NCI-H748 (cell line): ENCODE results near the gene RNF217.
"Not testable (repeated sequence)": the region's sequence is repeated elsewhere in the genome, so short reads cannot be mapped to it uniquely, and the experiment has no call there.

Experiments
- DNase-seq: peaks from one replicate; lab custom pipeline; 2025; ENCODE audit not compliant: unreplicated experiment; lab: John Stamatoyannopoulos, UW

Gene RNF217

DNA sequence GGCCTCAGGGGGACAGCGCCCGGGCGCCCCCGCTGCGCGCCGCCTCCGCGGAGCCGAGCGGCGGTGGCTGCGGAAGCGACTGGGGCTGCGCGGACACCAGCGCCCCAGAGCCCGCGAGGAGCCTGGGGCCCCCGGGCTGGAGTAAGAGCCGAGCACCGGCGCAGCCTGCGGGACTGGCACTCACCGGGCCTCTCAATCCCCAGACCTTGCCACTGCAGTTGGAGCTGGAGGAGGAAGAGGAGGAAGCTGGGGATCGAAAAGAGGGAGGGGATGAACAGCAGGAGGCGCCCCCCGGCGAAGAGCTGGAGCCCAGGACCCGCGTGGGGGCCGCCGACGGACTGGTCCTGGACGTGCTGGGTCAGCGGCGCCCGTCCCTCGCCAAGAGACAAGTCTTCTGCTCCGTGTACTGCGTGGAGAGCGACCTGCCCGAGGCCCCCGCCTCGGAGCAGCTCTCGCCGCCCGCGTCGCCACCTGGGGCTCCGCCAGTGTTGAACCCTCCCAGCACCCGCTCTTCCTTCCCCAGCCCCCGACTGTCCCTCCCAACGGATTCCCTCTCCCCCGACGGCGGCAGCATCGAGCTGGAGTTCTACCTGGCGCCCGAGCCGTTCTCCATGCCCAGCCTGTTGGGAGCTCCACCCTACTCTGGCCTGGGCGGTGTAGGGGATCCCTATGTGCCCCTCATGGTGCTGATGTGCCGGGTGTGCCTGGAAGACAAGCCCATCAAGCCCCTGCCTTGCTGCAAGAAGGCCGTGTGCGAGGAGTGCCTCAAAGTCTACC lies 590 bp downstream of the RNF217 start:
- DNase-seq: peak; percentile 62

DNA sequence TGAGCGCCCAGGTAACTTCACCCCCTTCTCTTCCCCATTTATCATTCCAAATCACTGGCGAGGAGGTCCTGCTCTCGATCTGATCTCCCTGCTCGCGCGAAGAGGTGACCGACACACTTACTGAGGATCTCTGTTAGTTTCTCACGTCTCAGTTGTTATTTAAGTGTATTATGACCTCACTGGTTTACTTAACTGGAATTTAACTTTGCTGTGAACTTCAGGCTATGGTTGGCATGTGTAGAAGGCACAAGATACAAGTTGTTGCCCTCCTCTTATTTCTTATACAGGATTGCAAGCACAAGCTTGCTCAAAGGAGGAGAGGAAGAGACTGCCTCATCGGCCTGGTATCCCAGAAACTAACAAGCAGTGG lies 1.2 kb downstream of the RNF217 start:
- DNase-seq: no peak

DNA sequence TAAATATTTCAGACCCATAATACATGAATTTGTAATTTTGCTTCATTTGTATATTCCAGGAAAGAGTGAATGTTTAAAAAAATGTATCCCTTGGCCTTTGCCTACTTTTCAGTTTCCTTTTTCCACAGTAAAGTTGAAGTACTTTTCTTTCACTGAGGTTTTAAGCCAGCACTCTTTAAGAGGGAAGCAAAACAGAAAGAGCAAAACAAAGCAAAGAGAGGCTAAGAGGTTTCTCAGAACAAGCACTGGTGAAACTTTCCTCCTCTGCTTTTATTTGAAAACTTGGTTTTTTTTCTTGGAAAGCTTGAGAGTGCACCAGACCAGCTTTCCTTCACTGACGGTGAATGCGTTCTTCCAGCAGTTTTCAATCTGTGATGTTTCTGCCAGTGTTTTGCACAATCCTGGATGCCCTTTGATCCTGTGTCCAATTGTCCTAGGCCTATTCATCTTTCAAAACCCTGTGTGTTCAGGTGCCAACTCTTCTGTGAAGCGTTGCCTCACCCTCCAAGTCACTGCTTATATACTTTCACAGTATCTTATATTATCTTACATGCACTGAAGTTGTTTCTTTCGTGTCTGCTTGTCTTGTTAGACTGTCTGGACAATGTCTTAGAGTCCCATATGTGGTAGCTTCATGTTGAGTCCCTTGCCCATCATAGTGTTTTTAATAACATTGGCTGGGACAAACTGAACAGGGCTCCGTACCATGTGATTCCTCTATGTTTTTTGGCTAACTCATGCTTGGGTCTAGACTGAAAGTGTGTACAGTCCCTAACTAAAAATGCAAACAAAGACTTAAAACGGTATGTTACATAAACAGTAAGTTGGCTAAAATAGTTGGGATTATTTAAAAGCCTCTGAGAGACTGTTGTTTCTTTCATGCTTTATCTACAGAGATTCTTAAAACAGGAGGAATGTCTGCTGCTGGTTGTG lies 1.9 kb downstream of the RNF217 start:
- DNase-seq: peak; percentile 14

DNA sequence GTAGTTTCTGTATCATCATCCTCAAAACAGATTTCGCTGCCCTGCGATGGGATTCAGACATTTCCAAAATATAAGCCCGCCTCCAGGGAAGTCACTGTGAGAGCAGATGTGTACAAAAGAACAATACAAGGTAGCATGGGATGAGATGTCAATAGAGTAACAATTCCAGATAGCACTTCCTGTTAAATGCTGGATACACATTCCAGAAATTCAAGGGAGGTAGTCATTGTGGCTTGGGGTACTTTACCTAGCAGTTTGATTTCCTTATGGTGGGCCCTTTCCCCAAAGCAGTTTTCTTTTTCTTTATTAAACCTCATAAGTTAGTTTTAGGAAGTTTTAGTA lies 2.5 kb downstream of the RNF217 start:
- peak; percentile 11 for DNase-seq

DNA sequence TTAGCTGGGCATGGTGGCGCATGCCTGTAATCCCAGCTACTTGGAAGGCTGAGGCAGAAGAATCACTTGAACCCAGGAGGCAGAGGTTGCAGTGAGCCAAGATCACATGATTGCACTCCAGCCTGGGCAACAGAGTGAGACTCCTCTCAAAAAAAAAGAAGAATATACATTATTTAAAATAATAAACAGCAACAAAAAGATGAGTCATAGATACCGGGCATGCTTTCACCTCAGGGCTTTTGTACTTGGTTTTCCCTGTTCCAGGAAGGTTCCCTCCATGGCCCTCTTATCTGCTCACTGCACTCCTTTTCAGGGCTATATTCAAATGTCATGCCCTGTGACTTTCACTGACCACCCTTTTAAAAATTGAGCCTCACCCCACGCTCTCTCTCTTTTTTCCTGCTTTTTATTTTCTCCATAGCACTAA lies 3.2 kb downstream of the RNF217 start:
- not testable (repeated sequence) for DNase-seq

DNA sequence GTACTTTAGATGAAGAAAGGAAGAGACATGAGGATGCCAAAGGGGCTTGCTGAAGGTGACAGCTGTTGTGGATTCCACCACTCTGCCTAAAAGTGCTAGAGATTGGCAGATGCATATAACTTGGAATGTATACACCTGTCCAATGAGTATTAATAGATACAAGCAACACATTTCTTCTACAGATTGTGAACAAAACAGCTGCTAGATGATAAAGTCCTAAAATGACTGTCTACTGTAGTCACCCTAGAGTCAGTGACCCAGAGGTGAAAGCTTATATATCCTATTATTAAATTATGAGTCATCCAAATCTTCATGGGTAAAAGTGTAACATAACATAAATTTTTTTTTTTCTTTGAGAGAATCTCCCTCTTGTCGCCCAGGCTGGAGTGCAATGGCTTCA lies 5.2 kb downstream of the RNF217 start:
- no peak for DNase-seq

DNA sequence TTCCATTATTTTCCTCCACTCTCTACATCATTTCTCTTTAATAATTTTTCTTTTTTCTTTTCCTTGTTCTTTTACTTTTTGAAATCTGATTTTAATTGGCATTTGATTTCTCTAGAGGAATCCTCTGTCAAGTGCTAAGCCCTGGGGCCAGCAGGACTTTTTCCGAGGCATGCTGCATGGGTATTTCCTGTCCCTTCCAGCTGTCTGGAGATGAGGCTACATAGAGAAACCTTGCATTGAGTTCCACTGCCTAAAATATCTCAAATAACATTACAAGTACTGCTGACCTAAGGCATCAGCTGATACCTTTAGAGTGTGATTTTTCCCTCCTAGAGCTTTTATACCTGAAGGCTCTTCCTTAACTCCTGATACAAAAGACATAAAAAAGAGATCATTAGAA lies 6.2 kb downstream of the RNF217 start:
- DNase-seq: no peak

DNA sequence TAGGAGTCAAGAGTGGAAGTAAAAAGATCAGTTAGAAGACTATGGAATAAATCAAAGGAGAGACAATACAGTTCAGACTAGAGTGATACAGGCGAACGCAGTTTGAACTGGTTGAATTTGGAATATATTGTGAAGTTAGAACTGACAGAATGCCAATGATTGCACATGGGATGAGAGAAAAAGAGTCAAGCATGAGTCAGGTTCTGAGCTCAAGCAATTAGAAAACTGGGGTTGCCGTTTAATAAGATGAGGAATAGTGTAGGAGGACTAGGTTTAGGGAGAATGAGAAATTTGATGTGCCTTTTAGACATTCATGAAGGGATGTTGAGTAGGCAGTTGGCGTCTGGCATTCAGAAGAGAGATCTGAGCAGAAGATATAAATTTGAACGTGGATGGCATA lies 8.0 kb downstream of the RNF217 start:
- DNase-seq: no peak

DNA sequence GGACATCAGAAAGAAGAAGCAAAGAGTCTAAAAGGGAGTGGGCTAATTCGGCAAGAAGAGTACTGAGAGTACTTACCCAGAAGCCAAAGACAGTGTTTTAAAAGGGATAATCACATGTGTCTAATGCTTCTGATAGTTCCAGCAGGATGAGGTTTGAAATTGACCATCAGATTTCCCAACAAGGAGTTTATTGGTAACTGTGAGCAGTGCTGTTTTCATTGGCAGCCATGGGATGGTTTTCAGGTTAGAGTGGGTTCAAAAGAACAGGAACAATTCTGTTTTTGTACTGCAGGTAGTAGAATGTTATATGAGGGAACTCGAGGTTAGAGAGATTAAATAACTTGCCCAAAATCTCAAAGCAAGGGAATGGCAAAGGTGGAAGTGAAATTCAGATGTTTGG lies 8.5 kb downstream of the RNF217 start:
- DNase-seq: no peak

DNA sequence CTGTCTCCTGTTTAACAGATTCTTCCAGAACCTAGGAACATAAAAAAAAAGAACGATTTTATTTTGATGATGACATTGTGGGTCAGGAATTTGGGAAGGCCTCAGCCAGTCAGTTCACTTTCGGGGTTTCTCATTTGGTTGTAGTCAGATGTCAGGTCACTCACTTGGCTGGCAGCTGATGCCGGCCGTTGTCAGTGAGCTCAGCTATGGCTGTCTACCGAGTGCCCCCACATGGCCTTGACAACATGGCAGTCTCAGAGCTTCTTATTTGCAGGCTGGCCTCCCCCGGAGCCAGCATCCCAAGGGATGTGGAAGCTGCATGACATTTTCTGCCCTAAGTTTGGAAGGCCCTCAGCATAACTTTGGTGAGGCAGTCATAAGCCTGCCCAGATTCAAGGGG lies 11.5 kb downstream of the RNF217 start:
- DNase-seq: peak; percentile 47

DNA sequence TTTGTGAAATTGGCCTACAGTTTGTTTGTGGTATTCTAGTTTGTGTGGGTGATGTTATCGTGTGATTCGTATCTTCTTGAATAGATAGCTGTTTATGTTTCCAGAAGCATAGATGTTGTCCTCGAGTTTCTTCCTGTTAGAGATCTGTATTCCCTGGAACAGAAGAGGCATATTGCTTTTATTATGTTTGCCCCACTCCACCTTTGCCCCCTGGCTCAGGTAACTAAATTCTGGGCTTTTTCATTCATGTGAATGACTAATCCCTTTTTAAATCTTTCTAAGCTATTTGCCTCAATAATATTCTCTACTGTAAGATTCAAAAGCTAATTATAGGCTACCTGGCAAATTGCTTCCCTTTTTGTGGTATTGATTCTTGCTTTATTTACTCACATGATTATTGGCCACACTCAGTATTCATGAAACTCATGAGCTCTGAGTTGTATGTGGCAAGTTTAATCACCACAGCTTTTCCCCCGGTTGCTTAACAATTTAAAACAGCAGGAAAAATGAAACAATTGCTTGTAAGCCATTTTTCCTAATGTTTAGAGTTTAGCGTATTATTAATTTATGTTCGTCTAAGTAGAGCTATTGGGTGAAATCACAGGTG lies 12.6 kb downstream of the RNF217 start:
- peak; percentile 95 for DNase-seq

DNA sequence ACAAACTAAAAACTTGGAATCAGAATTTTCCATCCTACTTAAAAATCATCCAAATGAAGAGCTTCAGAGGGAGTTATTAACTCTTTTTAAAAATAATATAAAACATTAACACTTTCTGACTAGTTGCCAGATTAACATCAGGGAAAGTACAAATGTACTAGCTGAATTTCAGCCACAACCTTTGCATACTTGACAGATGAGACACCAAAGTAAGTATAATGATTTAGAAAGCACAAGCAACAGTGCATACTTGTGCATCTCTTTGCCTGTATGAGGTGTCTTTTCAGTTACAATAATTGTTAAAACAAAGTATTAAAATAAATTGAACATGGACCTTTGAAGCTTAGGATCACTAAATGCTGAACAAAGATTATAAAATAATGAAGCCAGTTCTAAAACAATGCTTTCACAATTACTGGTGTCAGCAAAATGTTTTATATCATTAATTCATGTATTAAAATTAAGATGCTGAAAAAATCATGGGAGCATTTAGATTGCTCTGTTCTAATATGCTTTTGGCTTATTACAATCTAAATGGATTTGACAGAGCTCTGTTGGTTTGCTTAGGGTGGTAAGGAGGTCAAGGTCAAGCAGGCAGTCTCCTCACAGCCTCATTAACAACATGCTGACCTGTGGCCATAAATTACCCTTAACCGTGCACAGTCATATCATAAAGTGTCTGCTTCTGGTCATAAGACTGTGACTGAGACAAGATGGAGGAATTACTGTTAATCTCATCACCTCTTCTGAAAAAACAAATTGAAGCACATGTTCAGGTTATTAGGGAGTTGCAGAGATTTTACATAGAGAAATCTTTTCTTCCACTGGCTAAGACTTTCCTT lies 15.1 kb downstream of the RNF217 start:
- DNase-seq: no peak

DNA sequence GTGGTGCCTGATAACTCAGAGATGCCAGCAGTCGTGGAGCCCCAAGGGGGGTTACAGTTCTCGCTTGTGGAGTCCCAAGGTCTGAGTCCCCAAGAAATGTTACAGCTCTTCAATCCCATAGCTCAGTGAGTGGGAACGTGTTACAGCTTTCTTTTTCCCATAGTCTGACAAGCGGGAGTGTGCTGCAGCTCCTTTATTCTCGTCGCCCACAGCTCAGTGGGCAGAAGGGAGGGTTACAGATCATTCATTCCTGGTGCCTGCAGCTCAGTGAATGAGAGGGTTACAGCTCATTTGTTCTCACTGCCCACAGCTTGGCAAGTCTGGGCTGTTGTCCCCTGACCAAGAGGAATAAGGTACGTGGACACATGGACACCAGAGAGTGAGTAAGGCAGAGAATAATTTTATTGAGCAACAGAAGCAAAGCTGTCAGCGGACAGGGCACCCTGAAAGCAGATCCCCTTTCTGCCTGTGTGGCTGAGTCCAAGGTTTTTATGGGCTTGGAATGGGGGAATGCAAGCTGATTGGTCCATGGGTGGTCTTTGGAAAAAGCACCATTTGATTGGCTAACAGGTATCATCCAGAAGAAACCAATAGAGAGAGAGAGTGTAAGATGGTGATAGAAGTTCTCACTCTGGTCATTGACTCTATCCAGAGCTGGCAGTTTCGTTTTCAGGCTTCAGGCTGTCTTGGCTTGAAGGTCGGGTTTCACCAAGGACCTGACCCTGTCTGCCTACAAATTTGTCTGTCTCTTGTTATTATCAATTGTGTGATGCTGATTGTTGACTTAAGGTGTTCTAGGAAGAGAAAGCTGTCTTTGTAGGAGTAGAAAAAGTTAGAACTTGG lies 16.4 kb downstream of the RNF217 start:
- DNase-seq: peak; percentile 14

DNA sequence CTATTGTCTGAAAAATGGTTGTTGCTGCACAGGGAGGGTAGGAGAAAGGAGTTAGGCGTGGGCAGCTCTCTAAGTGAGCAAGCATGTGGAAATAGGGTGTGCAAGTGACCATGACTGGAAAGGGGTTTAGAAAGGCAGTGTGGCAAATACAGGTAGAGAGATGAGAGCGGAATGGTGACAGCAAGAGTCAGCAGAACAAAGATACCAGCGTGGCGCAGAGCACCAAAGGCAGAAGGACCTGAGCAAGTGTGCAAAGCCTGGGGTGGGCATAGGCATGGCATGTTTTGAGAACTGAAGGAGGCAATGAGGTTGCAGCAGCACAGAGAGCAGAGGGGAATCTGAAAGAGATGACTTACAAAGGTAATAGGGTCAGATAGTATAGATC lies 17.0 kb downstream of the RNF217 start:
- no peak for DNase-seq

DNA sequence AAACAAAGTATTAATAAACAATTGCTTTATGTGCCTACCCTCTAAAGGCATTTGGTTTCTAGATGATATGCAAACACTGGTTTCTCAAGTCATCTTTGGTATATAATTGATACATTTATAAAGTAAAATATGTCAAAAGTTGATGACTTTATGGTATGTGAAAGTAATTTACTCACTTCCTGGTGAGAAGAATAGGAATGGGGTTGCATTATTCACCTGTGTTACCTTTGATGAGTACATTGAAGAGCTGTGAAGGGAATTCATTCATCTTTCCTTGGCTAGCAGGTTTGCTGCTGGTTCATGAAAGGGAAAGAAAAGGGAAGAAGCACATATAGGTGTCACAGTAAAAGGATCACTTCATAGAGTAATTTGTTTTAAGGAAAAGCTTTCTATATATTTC lies 20.4 kb downstream of the RNF217 start:
- no peak for DNase-seq

DNA sequence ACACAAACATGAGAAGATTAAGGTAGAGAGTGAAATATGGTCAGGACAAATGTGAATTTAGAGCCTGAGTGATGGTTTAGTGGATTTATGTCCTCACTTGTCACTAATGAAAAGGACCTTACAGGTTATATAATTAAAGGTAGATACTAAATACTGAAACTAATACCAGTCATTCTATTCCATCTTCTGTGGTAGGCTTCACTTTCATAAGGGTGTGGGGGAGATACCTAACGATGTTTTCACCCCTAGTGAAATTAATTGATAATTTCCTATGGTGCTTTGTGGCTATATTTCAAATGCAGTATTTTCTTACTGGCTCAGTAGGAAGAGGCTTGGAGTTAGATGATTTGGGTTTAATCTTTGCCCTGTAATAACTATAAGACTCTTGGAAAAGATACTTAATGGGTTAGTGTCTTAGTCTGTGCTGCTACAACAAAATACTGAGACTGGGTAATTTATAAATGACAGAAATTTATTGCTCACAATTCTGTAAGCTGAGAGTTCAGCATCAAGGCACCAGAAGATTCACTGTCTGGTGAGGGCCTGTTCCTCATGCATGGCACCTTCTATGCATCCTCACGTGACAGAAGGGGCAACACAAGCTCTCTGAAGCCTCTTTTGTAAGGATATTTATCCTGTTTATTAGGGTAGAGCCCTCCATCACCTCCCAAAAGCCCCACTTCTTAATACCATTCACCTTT lies 21.3 kb downstream of the RNF217 start:
- DNase-seq: no peak

DNA sequence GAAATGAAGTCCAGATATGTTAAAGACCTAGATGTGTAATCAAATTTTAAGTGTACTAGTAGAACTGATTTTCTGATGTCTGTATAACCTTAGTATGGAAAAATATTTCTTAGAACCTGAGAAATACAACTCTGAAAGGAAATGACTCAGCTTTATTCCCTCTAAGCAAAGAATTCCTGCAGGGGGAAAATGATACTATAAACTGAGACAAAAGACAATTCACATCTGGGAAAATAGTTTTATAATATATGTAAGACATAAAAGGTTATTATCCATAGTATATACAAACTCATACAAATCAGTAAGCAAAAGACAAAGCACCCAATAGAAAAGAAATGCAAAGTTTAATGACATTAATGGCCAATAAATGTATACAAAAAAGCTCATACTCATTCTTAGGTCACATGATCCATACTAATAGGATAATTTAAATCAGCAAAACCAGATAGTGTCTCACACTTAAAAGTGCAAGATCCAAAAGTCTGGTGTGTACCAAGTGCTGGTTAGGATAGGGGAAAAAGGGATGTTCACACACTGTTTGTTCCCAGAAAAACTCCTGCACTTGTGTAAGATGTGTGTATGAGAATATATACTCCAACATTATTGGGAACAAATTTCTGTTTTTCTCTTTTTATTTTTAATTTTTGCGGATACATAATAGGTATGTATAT lies 22.6 kb downstream of the RNF217 start:
- no peak for DNase-seq

DNA sequence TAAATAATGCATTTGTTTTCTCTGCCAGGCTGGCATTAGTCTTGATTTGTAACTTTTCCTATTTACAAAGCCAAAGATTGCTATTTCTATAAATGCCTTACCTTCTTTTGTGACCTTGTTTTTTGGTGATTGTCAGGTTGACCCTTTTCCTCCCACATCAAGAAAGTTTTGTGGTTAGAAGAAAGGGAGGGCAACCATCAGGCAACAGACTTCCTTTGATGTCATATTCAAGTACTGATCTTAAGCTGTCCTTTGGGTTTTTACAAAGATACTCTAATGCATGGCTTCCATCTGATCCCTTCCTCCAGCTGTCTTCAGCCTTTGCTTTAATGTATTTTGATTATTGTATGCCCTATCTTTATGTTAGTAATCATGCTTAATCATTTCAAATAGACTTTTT lies 23.9 kb downstream of the RNF217 start:
- no peak for DNase-seq

DNA sequence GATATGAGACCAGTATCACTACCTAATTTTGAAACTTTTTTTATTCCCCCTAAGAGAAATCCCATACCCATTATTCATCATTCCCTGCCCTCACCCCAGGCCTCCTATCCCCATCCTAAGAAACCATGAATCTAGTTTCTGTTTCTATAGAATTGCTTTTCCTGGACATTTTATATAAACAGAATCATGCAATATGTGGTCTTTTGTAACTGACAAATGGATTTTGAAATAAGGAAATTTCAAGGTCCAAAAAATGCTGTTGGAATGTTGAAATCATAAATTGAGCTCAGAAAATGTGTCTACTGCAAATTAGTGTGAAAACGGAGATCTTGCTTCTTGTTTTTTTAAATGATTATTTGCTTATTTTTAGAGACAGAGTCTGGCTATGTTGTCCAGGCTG lies 25.1 kb downstream of the RNF217 start:
- no peak for DNase-seq
